ENCODE measurements around the gene EMX1. TPM values are rescaled to one million over a fixed set of nuclear protein-coding genes. Genes with fewer than 3 reads are reported as not detected.

EMX1 gene
- total and polyA plus RNA-seq, 2 of the 13 experiments (the other 11 are each of a cell fraction or from before 2014, with no cell fraction given) = 0.62 to 4.9 TPM

DNA sequence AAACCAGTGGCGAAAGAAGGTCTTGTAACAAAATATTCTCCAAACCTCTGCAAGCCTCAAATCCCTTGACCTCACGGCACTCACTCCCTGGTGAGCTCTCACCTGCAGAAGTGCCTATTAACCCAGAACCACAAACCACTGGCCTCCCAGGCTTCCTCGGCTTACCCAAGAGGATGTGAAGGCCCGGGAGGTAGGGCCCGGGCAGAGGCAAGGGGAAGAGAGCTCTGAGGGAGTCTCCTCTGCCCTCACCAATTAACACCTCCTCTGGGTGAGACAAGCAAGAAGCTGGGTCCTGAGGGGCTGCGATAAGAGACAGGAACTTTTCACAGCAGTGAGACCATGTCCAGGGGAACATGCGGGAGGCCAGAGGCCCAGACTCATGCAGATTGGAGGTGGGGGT is 53.7 kb downstream of the EMX1 start:
- peaks cover 4% of the 10 kb centered on the region; the same call in 1 of the 2 replicates for H4K20me1 ChIP-seq (ENCODE audit: insufficient read depth, low read length)
- no peaks in the 10 kb centered on the region for H3K27me3 ChIP-seq (ENCODE audit: control insufficient read depth in 1 of 2, insufficient read depth in 2 of 2, low read length in 2 of 2)
- no peaks in the 10 kb centered on the region for H3K79me2 ChIP-seq (ENCODE audit: insufficient read depth, low read length)
- no TSS peak for BruUV-seq (replicated peaks)
- no peak overlapping the region for H3K4me3 ChIP-seq (replicated peaks in 1 of 3; ENCODE audit: insufficient read depth in 1 of 3, low read depth in 2 of 3, low read length in 3 of 3)
- TF ChIP-seq ZNF839 (CRISPR knock-in tag; IDR thresholded peaks at IDR 0.05; ENCODE audit: borderline replicate concordance) (no peak), ZMYM3 (CRISPR knock-in tag; IDR thresholded peaks at IDR 0.05) (no peak), RFX1 (IDR thresholded peaks at IDR 0.05) (no peak)
- no peak overlapping the region for H3K4me2 ChIP-seq (ENCODE audit: low read depth, low read length)
- H3K9me3 ChIP-seq (ENCODE audit: low read length) = no peaks in the 10 kb centered on the region
- DNase-seq (ENCODE audit: low spot score) (no peak), ATAC-seq (no peak), FAIRE-seq (no peak)
- H3K9ac ChIP-seq (ENCODE audit: insufficient read depth, low read depth, low read length) = no peak overlapping the region
- no peak overlapping the region for H3K27ac ChIP-seq (ENCODE audit: extremely low read length, insufficient read depth, low read length)
- H3K4me1 ChIP-seq (ENCODE audit: insufficient read depth, low read length) = no peaks in the 10 kb centered on the region
- in situ Hi-C loops (cut with HindIII; ENCODE audit: extremely low pct_ligation_motif_present, low pct_unique_long_range_greater_than_20kb) (no loop called here), intact Hi-C loops (cut with micrococcal nuclease; ENCODE audit: unreplicated experiment) (no loop called here)
- ChIA-PET CTCF (ENCODE audit: low intra/inter-chr PET ratio, low total read pairs) (no interaction called here), POLR2A (no interaction called here)
- H2AFZ ChIP-seq (ENCODE audit: low read length) = no peak overlapping the region
- 96% methylated on average over 7 of the region's 7 CpGs for WGBS (ENCODE audit: low lambda C conversion rate)
- peaks cover 2 to 38% of the 10 kb centered on the region in 2 experiments for H3K36me3 ChIP-seq (replicated peaks in 1 of 2; ENCODE audit: control insufficient read depth in 1 of 2, insufficient read depth in 2 of 2, low read length in 2 of 2)

DNA sequence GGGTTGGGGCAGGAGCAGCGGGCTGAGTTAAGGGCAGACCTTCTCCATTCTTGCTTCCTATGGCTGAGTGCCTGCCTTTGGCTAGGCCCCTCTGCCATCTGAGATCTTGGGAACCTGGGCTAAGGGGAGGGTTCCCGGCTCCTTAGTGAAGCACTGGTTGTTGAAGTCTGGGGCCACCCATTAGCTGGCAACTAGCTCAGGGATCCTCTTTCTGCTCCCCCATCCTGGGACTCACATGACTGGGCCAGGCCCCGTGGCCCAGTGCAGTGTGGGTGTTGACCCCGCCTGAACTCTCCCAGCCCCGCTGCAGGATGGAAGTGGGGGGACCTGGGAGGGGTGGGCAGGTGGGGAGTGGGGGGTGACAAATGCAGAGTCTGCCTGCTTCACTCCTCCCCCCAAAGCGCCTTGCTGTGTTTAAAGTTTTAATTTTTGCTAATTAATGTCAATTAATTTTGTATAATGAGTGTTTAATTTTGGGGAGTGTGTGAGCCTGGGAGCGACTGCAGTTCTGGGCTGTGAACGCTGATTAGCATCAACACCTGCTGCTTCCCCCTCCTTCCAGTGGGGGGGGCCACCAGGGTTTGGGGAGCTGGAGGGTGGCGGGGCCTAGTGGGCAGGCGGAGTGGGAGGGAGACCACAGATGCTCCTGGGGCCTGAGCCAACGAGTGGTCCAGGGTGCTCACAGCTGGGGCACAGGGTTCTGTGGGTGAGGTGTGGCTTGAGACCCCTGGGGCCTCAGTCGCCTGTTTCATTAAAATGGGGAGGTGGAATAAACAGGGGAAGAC is 55.2 kb downstream of the EMX1 start:
- FAIRE-seq = no peak
- DNase-seq (ENCODE audit: low spot score) = no peak
- Histone ChIP-seq H3K4me2 (ENCODE audit: low read depth, low read length) (no peak overlapping the region), H3K36me3 (replicated peaks in 1 of 2; ENCODE audit: control insufficient read depth in 1 of 2, insufficient read depth in 2 of 2, low read length in 2 of 2) (peaks cover 2 to 34% of the 10 kb centered on the region in 2 experiments), H4K20me1 (ENCODE audit: insufficient read depth, low read length) (peaks cover 4% of the 10 kb centered on the region; the same call in 1 of the 2 replicates), H3K79me2 (ENCODE audit: insufficient read depth, low read length) (no peaks in the 10 kb centered on the region), H3K9me3 (ENCODE audit: low read length) (no peaks in the 10 kb centered on the region), H3K4me3 (replicated peaks in 1 of 3; ENCODE audit: insufficient read depth in 1 of 3, low read depth in 2 of 3, low read length in 3 of 3) (no peak overlapping the region), H3K27ac (ENCODE audit: extremely low read length, insufficient read depth, low read length) (no peak overlapping the region), H3K4me1 (ENCODE audit: insufficient read depth, low read length) (no peaks in the 10 kb centered on the region), H3K9ac (ENCODE audit: insufficient read depth, low read depth, low read length) (no peak overlapping the region), H3K27me3 (ENCODE audit: control insufficient read depth in 1 of 2, insufficient read depth in 2 of 2, low read length in 2 of 2) (no peaks in the 10 kb centered on the region), H2AFZ (ENCODE audit: low read length) (no peak overlapping the region)
- no TSS peak for BruUV-seq (replicated peaks)
- no peak for ATAC-seq
- TF ChIP-seq, protein P1, sequence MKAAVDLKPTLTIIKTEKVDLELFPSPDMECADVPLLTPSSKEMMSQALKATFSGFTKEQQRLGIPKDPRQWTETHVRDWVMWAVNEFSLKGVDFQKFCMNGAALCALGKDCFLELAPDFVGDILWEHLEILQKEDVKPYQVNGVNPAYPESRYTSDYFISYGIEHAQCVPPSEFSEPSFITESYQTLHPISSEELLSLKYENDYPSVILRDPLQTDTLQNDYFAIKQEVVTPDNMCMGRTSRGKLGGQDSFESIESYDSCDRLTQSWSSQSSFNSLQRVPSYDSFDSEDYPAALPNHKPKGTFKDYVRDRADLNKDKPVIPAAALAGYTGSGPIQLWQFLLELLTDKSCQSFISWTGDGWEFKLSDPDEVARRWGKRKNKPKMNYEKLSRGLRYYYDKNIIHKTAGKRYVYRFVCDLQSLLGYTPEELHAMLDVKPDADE (CRISPR knock-in tag; IDR thresholded peaks at IDR 0.05) = no peak
- TF ChIP-seq, protein P2, sequence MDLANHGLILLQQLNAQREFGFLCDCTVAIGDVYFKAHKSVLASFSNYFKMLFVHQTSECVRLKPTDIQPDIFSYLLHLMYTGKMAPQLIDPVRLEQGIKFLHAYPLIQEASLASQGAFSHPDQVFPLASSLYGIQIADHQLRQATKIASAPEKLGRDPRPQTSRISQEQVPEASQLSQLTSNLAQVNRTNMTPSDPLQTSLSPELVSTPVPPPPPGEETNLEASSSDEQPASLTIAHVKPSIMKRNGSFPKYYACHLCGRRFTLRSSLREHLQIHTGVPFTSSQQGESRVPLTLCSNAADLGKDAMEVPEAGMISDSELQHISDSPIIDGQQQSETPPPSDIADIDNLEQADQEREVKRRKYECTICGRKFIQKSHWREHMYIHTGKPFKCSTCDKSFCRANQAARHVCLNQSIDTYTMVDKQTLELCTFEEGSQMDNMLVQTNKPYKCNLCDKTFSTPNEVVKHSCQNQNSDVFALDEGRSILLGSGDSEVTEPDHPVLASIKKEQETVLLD (CRISPR knock-in tag; IDR thresholded peaks at IDR 0.05; ENCODE audit: low read depth) = no peak
- TF ChIP-seq BCL6 (CRISPR knock-in tag; IDR thresholded peaks at IDR 0.05) = no peak
- no peak for TF ChIP-seq HDAC6 (IDR thresholded peaks at IDR 0.05; ENCODE audit: low read depth, low read length)
- no peak for TF ChIP-seq KDM5B (CRISPR knock-in tag; IDR thresholded peaks at IDR 0.05; ENCODE audit: borderline replicate concordance)
- TF ChIP-seq ZNF451 (CRISPR knock-in tag; IDR thresholded peaks at IDR 0.05) = no peak
- TF ChIP-seq RXRB (CRISPR knock-in tag; IDR thresholded peaks at IDR 0.05; ENCODE audit: borderline replicate concordance) = no peak
- no peak for TF ChIP-seq LCORL (IDR thresholded peaks at IDR 0.05)
- TF ChIP-seq LCORL (CRISPR knock-in tag; IDR thresholded peaks at IDR 0.05) = no peak
- in situ Hi-C loops (cut with HindIII; ENCODE audit: extremely low pct_ligation_motif_present, low pct_unique_long_range_greater_than_20kb) (no loop called here), intact Hi-C loops (cut with micrococcal nuclease; ENCODE audit: unreplicated experiment) (loop anchor here (1.0 kb wide), 1 partner anchor 79 kb away; no protein-coding TSS in a partner anchor)
- ChIA-PET CTCF (ENCODE audit: low intra/inter-chr PET ratio, low total read pairs) (interaction anchor here (2.3 kb wide), 1 partner anchor 80 kb away, joined by 22 read pairs; no protein-coding TSS in a partner anchor), POLR2A (no interaction called here)
- WGBS (ENCODE audit: low lambda C conversion rate) = 96% methylated on average over 10 of the region's 12 CpGs

Measured in HepG2 (cell line).